GM12878 (cell line): ENCODE data around the gene UTP14C. TPM values are rescaled to one million over a fixed set of nuclear protein-coding genes. Genes with fewer than 3 reads are reported as not detected.

Source experiments
- ATAC-seq: fragments of 200-7000 bp; cut with Tn5 transposase; 3 replicates; pipeline ENCODE4 v1.9.1; 2020; ENCODE audit warnings: mild to moderate bottlenecking, moderate library complexity
- BruUV-seq: library from RNA; stranded (reverse); fragments of 400-500 nt; replicated peaks from 2 replicates; lab custom pipeline; 2021; lab: Mats Ljungman, UMichigan
- CTCF ChIA-PET: fragments of 300-600 bp; sonication (Branson Sonifier 250); formaldehyde crosslinking; extraction: SDS; loops from one replicate; lab custom pipeline; 2021; ENCODE audit warnings: inconsistent platforms; lab: Yijun Ruan, JAX
- POLR2A ChIA-PET: fragments of 350-600 bp; formaldehyde crosslinking; extraction: SDS; loops from one replicate; lab custom pipeline; 2021; ENCODE audit warnings: inconsistent platforms; lab: Charles Lee
- RAD21 ChIA-PET: fragments of 300-600 bp; sonication (Branson Sonifier 250); formaldehyde crosslinking; loops from one replicate; lab custom pipeline; 2023; ENCODE audit warnings: antibody characterized with exemption; ENCODE audit not compliant: unreplicated experiment; lab: Charles Lee
- SMC1A ChIA-PET: fragments of 300-600 bp; sonication (Branson Sonifier 250); formaldehyde crosslinking; loops from one replicate; lab custom pipeline; 2023; ENCODE audit not compliant: unreplicated experiment, uncharacterized antibody; lab: Charles Lee
- DNase-seq: peaks from one replicate; pipeline ENCODE4 v3.0.0-alpha.2; 2011; ENCODE audit warnings: low read depth, low spot score
- FAIRE-seq: peaks from 3 replicates; lab custom pipeline; 2011; peaks lifted over from hg19 to GRCh38; lab: Jason Lieb, UNC
- H2AFZ ChIP-seq: 2 replicates; pipeline ENCODE4 v1.6.0; 2011; ENCODE audit warnings: low read depth, low read length, control low read depth; ENCODE audit not compliant: control insufficient read depth
- H3K27ac ChIP-seq: 2 replicates; pipeline ENCODE4 v1.5.1; 2011; ENCODE audit warnings: control low read depth; ENCODE audit not compliant: control insufficient read depth, insufficient read depth
- H3K27me3 ChIP-seq, 2 experiments: replicated peaks in 1 of 2; 2 replicates each; pipeline versions ENCODE4 v1.6.0 to v1.6.1; 2011; ENCODE audit warnings: low read length in 1 of 2; ENCODE audit not compliant: control insufficient read depth in 2 of 2, insufficient read depth in 2 of 2
- H3K36me3 ChIP-seq, 2 experiments: 2 replicates each; pipeline ENCODE4 v1.5.1; 2011; ENCODE audit warnings: low read length in 1 of 2; ENCODE audit not compliant: control insufficient read depth in 2 of 2, insufficient read depth in 2 of 2
- H3K4me1 ChIP-seq: 2 replicates; pipeline ENCODE4 v1.6.1; 2011; ENCODE audit warnings: mild to moderate bottlenecking, low read length, moderate library complexity, mixed read lengths; ENCODE audit not compliant: control insufficient read depth, insufficient read depth
- H3K4me2 ChIP-seq: 2 replicates; pipeline ENCODE4 v1.6.0; 2011; ENCODE audit warnings: control low read depth; ENCODE audit not compliant: control insufficient read depth, insufficient read depth
- H3K4me3 ChIP-seq: fragments of 200-600 bp; sonication (generic); 2 replicates; pipeline ENCODE4 v1.5.1; 2016
- H3K79me2 ChIP-seq: 2 replicates; pipeline ENCODE4 v1.6.0; 2011; ENCODE audit warnings: low read length; ENCODE audit not compliant: control insufficient read depth, insufficient read depth
- H3K9ac ChIP-seq: 2 replicates; pipeline ENCODE4 v1.8.0; 2011; ENCODE audit warnings: low read length, control low read depth, mixed read lengths; ENCODE audit not compliant: control insufficient read depth, insufficient read depth
- H3K9me3 ChIP-seq: replicated peaks from 3 replicates; pipeline ENCODE4 v1.5.1; 2011; ENCODE audit warnings: mild to moderate bottlenecking, low read length; ENCODE audit not compliant: control insufficient read depth, insufficient read depth
- H4K20me1 ChIP-seq: 2 replicates; pipeline ENCODE4 v1.6.0; 2011; ENCODE audit not compliant: control insufficient read depth, insufficient read depth
- ZBED1 ChIP-seq: IDR thresholded peaks from 2 replicates; pipeline ENCODE4 v1.6.1; 2016; ENCODE audit warnings: borderline replicate concordance
- WGBS: methylation state at CpG from one replicate; pipeline ENCODE4 v1.1.6; 2016; ENCODE audit warnings: low lambda C conversion rate; ENCODE audit not compliant: insufficient replicate concordance, insufficient coverage; ENCODE audit errors: missing lambda C conversion rate; 5-methylcytosine and 5-hydroxymethylcytosine counted together
- in situ Hi-C: fragments of 300-500 bp; cut with MboI; formaldehyde crosslinking; loops from 9 replicates; pipeline ENCODE4 v1.14.3; 2018; ENCODE audit warnings: mixed read lengths
- intact Hi-C: fragments of 100-400 bp; cut with micrococcal nuclease; formaldehyde crosslinking; loops from one replicate; pipeline ENCODE4 v1.14.2; 2022; ENCODE audit not compliant: unreplicated experiment
- polyA plus RNA-seq, 11 experiments: library from polyadenylated mRNA; depleted of rRNA in 4 of 11; unstranded in 6 of 11; stranded (reverse) in 5 of 11; fragments of >200 nt; fragmentation: Nextera tagmentation in 4 of 11; fragmentation: Illumina TruSeq in 1 of 11; extraction: Ambion mirVana in 4 of 11; extraction: Trizol in 1 of 11; gene quantifications; 1 replicate in 1 of 11; 2 replicates in 10 of 11; pipeline versions ENCODE4 v1.2.1 to v1.2.3, GENCODE V29; 2011 to 2016; ENCODE audit warnings: inconsistent platforms in 2 of 11, missing spikeins in 2 of 11, low read depth in 1 of 11
- total RNA-seq, 4 experiments: library from RNA; depleted of rRNA in 3 of 4; stranded (reverse); fragments of >200 nt in 3 of 4; fragmentation: Illumina TruSeq in 1 of 4; extraction: Trizol in 1 of 4; gene quantifications; 2 replicates each; pipeline versions ENCODE4 v1.2.1 to v1.2.3, GENCODE V29; 2013 to 2021
- TF ChIP-seq, protein P1 (sequence below), 3 experiments: IDR thresholded peaks in 2 of 3; conservative IDR thresholded peaks in 1 of 3; 2 replicates each; pipeline ENCODE4 v1.5.1; 2011; ENCODE audit warnings: low read depth in 3 of 3, low read length in 3 of 3, mild to moderate bottlenecking in 3 of 3, control low read depth in 2 of 3, moderate library complexity in 2 of 3, inconsistent platforms in 1 of 3, mixed read lengths in 1 of 3; ENCODE audit not compliant: control insufficient read depth in 2 of 3, insufficient read depth in 1 of 3; ENCODE audit errors: extremely low read depth in 1 of 3

The UTP14C gene
- total and polyA plus RNA-seq, 10 of the 15 experiments (the other 5 are each of a cell fraction or from before 2014, with no cell fraction given): 3.4 to 11.2 (median 6.0) TPM

DNA sequence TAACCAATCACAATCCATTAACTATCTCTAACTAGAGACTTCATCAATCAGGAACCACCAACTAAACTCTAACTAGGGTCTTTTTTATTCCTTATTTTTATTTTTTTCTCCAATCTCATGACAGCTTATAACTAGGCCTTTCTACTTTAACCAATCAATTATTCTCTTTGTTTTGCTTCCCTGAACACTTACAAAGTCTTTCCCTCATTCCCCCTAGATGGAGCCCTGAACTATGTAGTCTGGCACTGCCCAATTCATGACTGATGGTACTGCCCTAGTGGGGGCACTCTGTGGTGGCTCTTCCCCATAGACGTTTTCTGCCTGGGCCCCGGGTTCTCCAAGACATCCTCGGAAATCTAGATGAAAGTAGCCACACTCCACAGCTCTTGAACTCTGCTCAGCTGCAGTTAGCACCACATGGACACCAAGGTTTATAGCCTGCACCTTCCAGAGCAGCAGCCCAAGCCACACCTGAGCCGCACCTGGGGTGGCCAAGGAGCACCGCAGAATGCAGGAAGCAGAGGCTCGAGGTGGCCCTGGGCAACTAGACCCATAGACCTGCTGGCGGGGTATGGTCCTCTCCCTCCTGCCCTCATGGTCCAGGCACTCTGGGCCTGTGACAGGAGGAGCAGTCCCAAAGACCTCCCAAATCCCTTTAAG, 19.9 kb upstream of the UTP14C start:
- no peak overlapping the region for H3K9ac ChIP-seq
- H3K4me2 ChIP-seq: no peak overlapping the region
- H3K9me3 ChIP-seq: no peaks in the 10 kb centered on the region
- no peak overlapping the region for H3K27ac ChIP-seq
- no peaks in the 10 kb centered on the region for H3K36me3 ChIP-seq
- BruUV-seq: no TSS peak
- intact Hi-C loops: loop anchor here (5.0 kb wide), 1 partner anchor 233 kb away; no protein-coding TSS in a partner anchor
- TF ChIP-seq, protein P1, sequence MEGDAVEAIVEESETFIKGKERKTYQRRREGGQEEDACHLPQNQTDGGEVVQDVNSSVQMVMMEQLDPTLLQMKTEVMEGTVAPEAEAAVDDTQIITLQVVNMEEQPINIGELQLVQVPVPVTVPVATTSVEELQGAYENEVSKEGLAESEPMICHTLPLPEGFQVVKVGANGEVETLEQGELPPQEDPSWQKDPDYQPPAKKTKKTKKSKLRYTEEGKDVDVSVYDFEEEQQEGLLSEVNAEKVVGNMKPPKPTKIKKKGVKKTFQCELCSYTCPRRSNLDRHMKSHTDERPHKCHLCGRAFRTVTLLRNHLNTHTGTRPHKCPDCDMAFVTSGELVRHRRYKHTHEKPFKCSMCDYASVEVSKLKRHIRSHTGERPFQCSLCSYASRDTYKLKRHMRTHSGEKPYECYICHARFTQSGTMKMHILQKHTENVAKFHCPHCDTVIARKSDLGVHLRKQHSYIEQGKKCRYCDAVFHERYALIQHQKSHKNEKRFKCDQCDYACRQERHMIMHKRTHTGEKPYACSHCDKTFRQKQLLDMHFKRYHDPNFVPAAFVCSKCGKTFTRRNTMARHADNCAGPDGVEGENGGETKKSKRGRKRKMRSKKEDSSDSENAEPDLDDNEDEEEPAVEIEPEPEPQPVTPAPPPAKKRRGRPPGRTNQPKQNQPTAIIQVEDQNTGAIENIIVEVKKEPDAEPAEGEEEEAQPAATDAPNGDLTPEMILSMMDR (IDR thresholded peaks at IDR 0.05 in 2 of 3, conservative IDR thresholded peaks at IDR 0.05 in 1 of 3; ENCODE audit: control insufficient read depth in 2 of 3, extremely low read depth in 1 of 3, insufficient read depth in 1 of 3, low read depth in 3 of 3, low read length in 3 of 3): 0 out of 6 replicates have a peak, but pooled peaks of 1 of the 3 experiments have one; percentile 5
- no peak for TF ChIP-seq ZBED1
- TF ChIP-seq, all 136 proteins: peak for 1
- Histone ChIP-seq H3K79me2 (no peaks in the 10 kb centered on the region), H3K4me3 (no peak overlapping the region), H3K27me3 (peaks cover under 1 to 7% of the 10 kb centered on the region in 2 experiments; a peak in 3 of 4 replicates), H2AFZ (no peak overlapping the region), H4K20me1 (no peaks in the 10 kb centered on the region), H3K4me1 (no peaks in the 10 kb centered on the region)
- FAIRE-seq (no peak), DNase-seq (no peak), ATAC-seq (no peak; the same call in 2 of the 3 replicates)
- POLR2A ChIA-PET: no interaction called here
- in situ Hi-C loops: no loop called here
- SMC1A ChIA-PET: no interaction called here
- CTCF ChIA-PET: interaction anchor here (1.1 to 5.5 kb wide), 3 partner anchors 29 to 443 kb away, joined by 3 to 36 read pairs (median 3); no protein-coding TSS in a partner anchor
- RAD21 ChIA-PET: no interaction called here
- WGBS: 23% methylated on average over 7 of the region's 7 CpGs
